ENCODE data around the gene UBE2G1.

The UBE2G1 gene

DNA sequence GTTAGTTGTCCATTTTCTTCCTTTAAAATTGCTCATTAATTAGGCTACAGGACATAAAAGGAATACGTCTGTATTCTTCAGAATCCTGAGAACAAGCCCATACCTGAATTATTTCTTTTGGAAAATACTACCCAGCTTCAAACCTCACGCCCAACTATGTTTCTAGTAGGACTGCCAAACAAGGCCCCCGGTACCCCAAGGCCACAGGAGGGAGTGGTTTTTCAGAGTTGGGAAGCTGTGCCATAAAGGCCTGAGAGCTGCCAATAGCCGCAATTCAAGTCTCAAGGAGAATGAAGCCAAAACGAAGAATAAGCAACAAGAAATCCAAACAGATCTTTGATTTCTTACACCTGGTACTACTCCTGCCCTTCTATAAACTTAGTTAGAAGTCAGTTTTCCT is 48.3 kb downstream of the UBE2G1 start:
- Histone ChIP-seq H3K4me3 (ENCODE audit: low read length) (no peak overlapping the region), H3K36me3 (ENCODE audit: control insufficient read depth, insufficient read depth, low read length) (no peaks in the 10 kb centered on the region), H3K27ac (ENCODE audit: low read length) (no peak overlapping the region), H3K27me3 (ENCODE audit: control insufficient read depth, insufficient read depth, low read length) (no peaks in the 10 kb centered on the region), H3K4me1 (ENCODE audit: control insufficient read depth, insufficient read depth, low read length) (peaks cover 1% of the 10 kb centered on the region; the same call in 1 of the 2 replicates), H3K9me3 (ENCODE audit: control insufficient read depth, insufficient read depth, low read length) (no peaks in the 10 kb centered on the region)
- WGBS (ENCODE audit: insufficient coverage, insufficient read length): no CpG with 5 or more reads among the region's 5 CpGs
- no peak for DNase-seq (ENCODE audit: low read depth, low spot score)

GRCh38 chr17:4317610-4318009 is 48.9 kb downstream of the UBE2G1 start:
- Histone ChIP-seq H3K27ac (ENCODE audit: low read length) (no peak overlapping the region), H3K4me3 (ENCODE audit: low read length) (no peak overlapping the region)
- no CpG with 5 or more reads among the region's 5 CpGs for WGBS (ENCODE audit: insufficient coverage, insufficient read length)

GRCh38 chr17:4316648-4317047 is 49.8 kb downstream of the UBE2G1 start:
- peaks cover 1% of the 10 kb centered on the region; the same call in 1 of the 2 replicates for H3K4me1 ChIP-seq (ENCODE audit: control insufficient read depth, insufficient read depth, low read length)
- H3K36me3 ChIP-seq (ENCODE audit: control insufficient read depth, insufficient read depth, low read length): no peaks in the 10 kb centered on the region
- no peaks in the 10 kb centered on the region for H3K9me3 ChIP-seq (ENCODE audit: control insufficient read depth, insufficient read depth, low read length)
- DNase-seq (ENCODE audit: low read depth, low spot score): no peak
- no peak overlapping the region for H3K4me3 ChIP-seq (ENCODE audit: low read length)
- H3K27me3 ChIP-seq (ENCODE audit: control insufficient read depth, insufficient read depth, low read length): no peaks in the 10 kb centered on the region
- H3K27ac ChIP-seq (ENCODE audit: low read length): no peak overlapping the region
- WGBS (ENCODE audit: insufficient coverage, insufficient read length): no CpG with 5 or more reads among the region's 10 CpGs

More at GRCh38 chr17:4317610-4318009, 48.9 kb downstream of the UBE2G1 start:
- no peaks in the 10 kb centered on the region for H3K9me3 ChIP-seq (ENCODE audit: control insufficient read depth, insufficient read depth, low read length)
- H3K27me3 ChIP-seq (ENCODE audit: control insufficient read depth, insufficient read depth, low read length): no peaks in the 10 kb centered on the region
- no peaks in the 10 kb centered on the region for H3K36me3 ChIP-seq (ENCODE audit: control insufficient read depth, insufficient read depth, low read length)
- no peak for DNase-seq (ENCODE audit: low read depth, low spot score)
- H3K4me1 ChIP-seq (ENCODE audit: control insufficient read depth, insufficient read depth, low read length): peaks cover 1% of the 10 kb centered on the region; the same call in 1 of the 2 replicates

GRCh38 chr17:4314618-4315017 is 51.9 kb downstream of the UBE2G1 start:
- no CpG with 5 or more reads among the region's 1 CpG for WGBS (ENCODE audit: insufficient coverage, insufficient read length)

DNA sequence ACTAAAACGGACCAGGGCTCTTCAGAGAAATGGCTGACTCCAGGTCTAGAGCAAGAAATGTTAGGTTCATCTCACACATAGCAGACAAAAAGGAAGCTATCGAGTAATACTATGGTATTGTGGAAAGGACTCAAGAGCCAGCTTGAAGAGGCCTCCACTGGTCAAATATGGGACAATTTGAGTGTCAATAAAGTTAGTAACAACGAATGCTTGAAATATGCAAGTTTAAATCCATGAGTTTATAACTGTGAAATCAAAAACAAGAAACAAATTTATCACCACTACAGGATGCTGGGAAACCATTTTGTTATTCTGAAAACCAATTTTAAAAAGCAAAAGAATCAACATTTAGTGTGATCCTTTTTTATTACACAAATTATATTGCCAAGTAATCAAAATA is 52.3 kb downstream of the UBE2G1 start:
- no peaks in the 10 kb centered on the region for H3K4me1 ChIP-seq (ENCODE audit: control insufficient read depth, insufficient read depth, low read length)
- H3K27ac ChIP-seq (ENCODE audit: low read length): no peak overlapping the region
- no peaks in the 10 kb centered on the region for H3K9me3 ChIP-seq (ENCODE audit: control insufficient read depth, insufficient read depth, low read length)

More at GRCh38 chr17:4314618-4315017, 51.9 kb downstream of the UBE2G1 start:
- DNase-seq (ENCODE audit: low read depth, low spot score): no peak
- no peaks in the 10 kb centered on the region for H3K9me3 ChIP-seq (ENCODE audit: control insufficient read depth, insufficient read depth, low read length)
- peaks cover 1% of the 10 kb centered on the region; the same call in 1 of the 2 replicates for H3K4me1 ChIP-seq (ENCODE audit: control insufficient read depth, insufficient read depth, low read length)
- no peaks in the 10 kb centered on the region for H3K36me3 ChIP-seq (ENCODE audit: control insufficient read depth, insufficient read depth, low read length)
- H3K27me3 ChIP-seq (ENCODE audit: control insufficient read depth, insufficient read depth, low read length): no peaks in the 10 kb centered on the region
- H3K27ac ChIP-seq (ENCODE audit: low read length): no peak overlapping the region
- H3K4me3 ChIP-seq (ENCODE audit: low read length): no peak overlapping the region

DNA sequence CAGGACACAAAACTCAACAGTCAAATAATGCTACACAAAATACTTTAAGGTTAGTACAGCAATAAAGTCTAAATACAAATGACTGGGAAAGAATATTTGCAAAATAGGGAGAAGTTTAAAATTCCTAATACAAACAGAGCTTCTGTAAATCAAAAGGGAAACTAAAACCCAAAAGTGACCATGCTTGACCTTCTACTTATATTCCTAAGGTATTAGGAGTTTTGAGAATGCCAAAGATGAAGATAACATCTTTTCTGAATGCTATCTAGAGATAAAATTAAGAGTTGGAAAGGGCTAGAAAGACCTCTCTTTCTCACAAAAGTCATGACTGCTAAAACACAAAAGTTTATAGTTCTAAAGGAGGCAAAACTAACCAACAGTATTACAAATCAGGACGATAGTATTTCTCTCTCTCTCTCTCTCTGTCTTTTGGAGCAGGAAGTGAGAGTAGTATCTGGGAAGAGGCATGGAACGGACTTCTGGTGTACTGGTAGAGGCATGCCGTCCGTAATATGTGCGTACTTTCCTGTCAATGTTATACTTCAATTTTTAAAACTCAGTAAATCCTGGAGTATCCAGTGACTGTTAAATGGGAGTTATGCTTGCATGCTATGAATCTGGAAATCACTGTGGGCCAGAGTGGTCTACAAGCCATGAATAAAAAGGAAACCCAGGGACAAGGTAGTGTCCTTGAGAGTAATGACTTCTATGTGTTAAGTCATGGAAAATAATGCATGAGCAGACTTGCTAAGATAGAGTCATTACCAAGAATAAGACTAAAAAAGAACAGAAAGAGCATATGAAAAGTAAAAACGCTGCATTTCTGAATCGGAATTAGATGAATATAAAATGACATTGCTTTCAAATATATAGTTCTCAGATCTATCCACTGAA is 53.0 kb downstream of the UBE2G1 start:
- no peaks in the 10 kb centered on the region for H3K36me3 ChIP-seq (ENCODE audit: control insufficient read depth, insufficient read depth, low read length)
- no CpG with 5 or more reads among the region's 7 CpGs for WGBS (ENCODE audit: insufficient coverage, insufficient read length)

More for the DNA sequence above, 52.3 kb downstream of the UBE2G1 start:
- no peaks in the 10 kb centered on the region for H3K36me3 ChIP-seq (ENCODE audit: control insufficient read depth, insufficient read depth, low read length)
- DNase-seq (ENCODE audit: low read depth, low spot score): no peak
- H3K27me3 ChIP-seq (ENCODE audit: control insufficient read depth, insufficient read depth, low read length): no peaks in the 10 kb centered on the region
- WGBS (ENCODE audit: insufficient coverage, insufficient read length): no CpG with 5 or more reads among the region's 3 CpGs
- no peak overlapping the region for H3K4me3 ChIP-seq (ENCODE audit: low read length)

GRCh38 chr17:4310354-4311060 is 56.0 kb downstream of the UBE2G1 start:
- Histone ChIP-seq H3K9me3 (ENCODE audit: control insufficient read depth, insufficient read depth, low read length) (no peaks in the 10 kb centered on the region), H3K36me3 (ENCODE audit: control insufficient read depth, insufficient read depth, low read length) (no peaks in the 10 kb centered on the region), H3K4me1 (ENCODE audit: control insufficient read depth, insufficient read depth, low read length) (peaks cover 3% of the 10 kb centered on the region; the same call in 1 of the 2 replicates), H3K27ac (ENCODE audit: low read length) (no peak overlapping the region), H3K27me3 (ENCODE audit: control insufficient read depth, insufficient read depth, low read length) (no peaks in the 10 kb centered on the region), H3K4me3 (ENCODE audit: low read length) (no peak overlapping the region)
- DNase-seq (ENCODE audit: low read depth, low spot score): no peak
- no CpG with 5 or more reads among the region's 6 CpGs for WGBS (ENCODE audit: insufficient coverage, insufficient read length)

More for the DNA sequence above, 53.0 kb downstream of the UBE2G1 start:
- H3K9me3 ChIP-seq (ENCODE audit: control insufficient read depth, insufficient read depth, low read length): no peaks in the 10 kb centered on the region
- H3K27me3 ChIP-seq (ENCODE audit: control insufficient read depth, insufficient read depth, low read length): no peaks in the 10 kb centered on the region
- peaks cover under 1% of the 10 kb centered on the region; the same call in 1 of the 2 replicates for H3K4me1 ChIP-seq (ENCODE audit: control insufficient read depth, insufficient read depth, low read length)
- no peak overlapping the region for H3K4me3 ChIP-seq (ENCODE audit: low read length)
- no peak for DNase-seq (ENCODE audit: low read depth, low spot score)
- no peak overlapping the region for H3K27ac ChIP-seq (ENCODE audit: low read length)

- no peaks in the 10 kb centered on the region for H3K9me3 ChIP-seq (ENCODE audit: control insufficient read depth, insufficient read depth, low read length)
- WGBS (ENCODE audit: insufficient coverage, insufficient read length): no CpG with 5 or more reads among the region's 1 CpG
- DNase-seq (ENCODE audit: low read depth, low spot score): no peak
- no peak overlapping the region for H3K27ac ChIP-seq (ENCODE audit: low read length)
- no peaks in the 10 kb centered on the region for H3K27me3 ChIP-seq (ENCODE audit: control insufficient read depth, insufficient read depth, low read length)
- H3K36me3 ChIP-seq (ENCODE audit: control insufficient read depth, insufficient read depth, low read length): no peaks in the 10 kb centered on the region
- H3K4me1 ChIP-seq (ENCODE audit: control insufficient read depth, insufficient read depth, low read length): peaks cover 3% of the 10 kb centered on the region; the same call in 1 of the 2 replicates
- no peak overlapping the region for H3K4me3 ChIP-seq (ENCODE audit: low read length)
These were observed 56.6 kb downstream of the UBE2G1 start for GRCh38 chr17:4309897-4310296.

- Histone ChIP-seq H3K4me1 (ENCODE audit: control insufficient read depth, insufficient read depth, low read length) (peaks cover 3% of the 10 kb centered on the region; the same call in 1 of the 2 replicates), H3K4me3 (ENCODE audit: low read length) (no peak overlapping the region), H3K36me3 (ENCODE audit: control insufficient read depth, insufficient read depth, low read length) (no peaks in the 10 kb centered on the region; the same call in none of the 2 replicates), H3K27ac (ENCODE audit: low read length) (peak overlapping the region; percentile 91), H3K9me3 (ENCODE audit: control insufficient read depth, insufficient read depth, low read length) (no peaks in the 10 kb centered on the region), H3K27me3 (ENCODE audit: control insufficient read depth, insufficient read depth, low read length) (no peaks in the 10 kb centered on the region)
- peak; percentile 48 for DNase-seq (ENCODE audit: low read depth, low spot score)
- no CpG with 5 or more reads among the region's 7 CpGs for WGBS (ENCODE audit: insufficient coverage, insufficient read length)
These were observed 59.1 kb downstream of the UBE2G1 start for GRCh38 chr17:4307179-4307930.

GRCh38 chr17:4305224-4305623 is 61.3 kb downstream of the UBE2G1 start:
- WGBS (ENCODE audit: insufficient coverage, insufficient read length): no CpG with 5 or more reads among the region's 7 CpGs
- peaks cover 3% of the 10 kb centered on the region; the same call in 1 of the 2 replicates for H3K4me1 ChIP-seq (ENCODE audit: control insufficient read depth, insufficient read depth, low read length)
- peaks cover 4% of the 10 kb centered on the region for H3K36me3 ChIP-seq (ENCODE audit: control insufficient read depth, insufficient read depth, low read length)
- no peak overlapping the region for H3K27ac ChIP-seq (ENCODE audit: low read length)
- no peaks in the 10 kb centered on the region for H3K27me3 ChIP-seq (ENCODE audit: control insufficient read depth, insufficient read depth, low read length)
- DNase-seq (ENCODE audit: low read depth, low spot score): no peak
- H3K4me3 ChIP-seq (ENCODE audit: low read length): no peak overlapping the region
- H3K9me3 ChIP-seq (ENCODE audit: control insufficient read depth, insufficient read depth, low read length): no peaks in the 10 kb centered on the region
